Spleen (tissue), 7 donors: Measurements from ENCODE around the gene PRMT2.

Experiments
- POLR2AphosphoS5 ChIP-seq, 3 donors: sonication (generic); formaldehyde crosslinking; IDR thresholded peaks; one replicate each; pipeline ENCODE4 v1.5.1; 2017; ENCODE audit warnings: antibody characterized with exemption in 3 of 3
- TF ChIP-seq, protein P1 (sequence below), 11 experiments: fragments of 200-600 bp in 7 of 11; fragments of 450-650 bp in 4 of 11; sonication (generic) in 4 of 11; IDR thresholded peaks in 8 of 11; conservative IDR thresholded peaks in 3 of 11; 1 replicate in 7 of 11; 2 replicates in 4 of 11; pipeline versions ENCODE4 v1.4.0 to v1.8.0; 2016 to 2021; ENCODE audit warnings: antibody characterized with exemption in 11 of 11, inconsistent platforms in 4 of 11, mild to moderate bottlenecking in 1 of 11
- donor health status: DM: no; HTN: no; CAD: no; lungs with moderate emphysema.
- donor health status: DM: no; HTN: no; CAD: no.
- donor health status: DM: no; HTN: no; CAD: no.

DNA sequence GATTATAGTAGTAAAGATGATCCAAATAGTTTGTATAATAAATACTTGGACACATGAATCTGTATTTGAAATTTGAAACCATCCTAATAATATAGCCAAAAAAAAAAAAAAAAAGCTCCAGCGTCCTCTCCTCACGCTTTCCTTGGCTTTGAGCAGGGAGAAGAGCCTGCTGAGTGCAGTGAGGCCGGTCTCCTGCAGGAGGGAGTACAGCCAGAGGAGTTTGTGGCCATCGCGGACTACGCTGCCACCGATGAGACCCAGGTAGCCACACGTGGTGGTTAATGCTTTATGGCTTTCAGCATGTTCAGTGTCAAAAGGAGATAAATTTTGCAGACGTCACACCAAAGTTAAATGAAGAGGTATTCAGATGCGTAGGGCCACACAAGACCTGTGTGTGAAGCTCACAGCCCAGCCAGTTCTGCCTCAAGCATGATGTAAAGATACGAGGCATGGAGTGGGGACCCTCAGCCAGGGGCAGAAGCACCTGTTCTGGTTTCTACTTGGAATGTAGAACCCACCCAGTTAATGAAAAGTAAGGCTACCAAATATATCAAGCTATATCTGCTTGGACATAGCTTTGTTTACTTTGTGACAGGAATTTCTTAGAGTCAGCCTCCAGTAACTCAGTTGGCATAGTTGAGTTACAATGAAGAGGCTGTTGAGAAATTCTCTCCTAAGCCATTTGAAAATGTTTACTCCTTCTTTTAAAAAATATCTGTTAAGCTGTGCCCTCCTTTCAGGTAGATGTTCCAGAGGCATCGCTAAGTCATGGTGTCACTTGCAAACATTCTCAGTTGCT is 8.1 kb downstream of the PRMT2 start:
- TF ChIP-seq POLR2AphosphoS5 (IDR thresholded peaks at IDR 0.05) = no peak
- TF ChIP-seq, protein P1, sequence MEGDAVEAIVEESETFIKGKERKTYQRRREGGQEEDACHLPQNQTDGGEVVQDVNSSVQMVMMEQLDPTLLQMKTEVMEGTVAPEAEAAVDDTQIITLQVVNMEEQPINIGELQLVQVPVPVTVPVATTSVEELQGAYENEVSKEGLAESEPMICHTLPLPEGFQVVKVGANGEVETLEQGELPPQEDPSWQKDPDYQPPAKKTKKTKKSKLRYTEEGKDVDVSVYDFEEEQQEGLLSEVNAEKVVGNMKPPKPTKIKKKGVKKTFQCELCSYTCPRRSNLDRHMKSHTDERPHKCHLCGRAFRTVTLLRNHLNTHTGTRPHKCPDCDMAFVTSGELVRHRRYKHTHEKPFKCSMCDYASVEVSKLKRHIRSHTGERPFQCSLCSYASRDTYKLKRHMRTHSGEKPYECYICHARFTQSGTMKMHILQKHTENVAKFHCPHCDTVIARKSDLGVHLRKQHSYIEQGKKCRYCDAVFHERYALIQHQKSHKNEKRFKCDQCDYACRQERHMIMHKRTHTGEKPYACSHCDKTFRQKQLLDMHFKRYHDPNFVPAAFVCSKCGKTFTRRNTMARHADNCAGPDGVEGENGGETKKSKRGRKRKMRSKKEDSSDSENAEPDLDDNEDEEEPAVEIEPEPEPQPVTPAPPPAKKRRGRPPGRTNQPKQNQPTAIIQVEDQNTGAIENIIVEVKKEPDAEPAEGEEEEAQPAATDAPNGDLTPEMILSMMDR (IDR thresholded peaks at IDR 0.05 in 8 of 11, conservative IDR thresholded peaks at IDR 0.05 in 3 of 11) = no peak
